NCI-H748 (cell line): ENCODE measurements around the gene MAN2A1.

Source experiments
- DNase-seq: peaks from one replicate; lab custom pipeline; 2025; ENCODE audit not compliant: unreplicated experiment; lab: John Stamatoyannopoulos, UW

MAN2A1 gene

DNA sequence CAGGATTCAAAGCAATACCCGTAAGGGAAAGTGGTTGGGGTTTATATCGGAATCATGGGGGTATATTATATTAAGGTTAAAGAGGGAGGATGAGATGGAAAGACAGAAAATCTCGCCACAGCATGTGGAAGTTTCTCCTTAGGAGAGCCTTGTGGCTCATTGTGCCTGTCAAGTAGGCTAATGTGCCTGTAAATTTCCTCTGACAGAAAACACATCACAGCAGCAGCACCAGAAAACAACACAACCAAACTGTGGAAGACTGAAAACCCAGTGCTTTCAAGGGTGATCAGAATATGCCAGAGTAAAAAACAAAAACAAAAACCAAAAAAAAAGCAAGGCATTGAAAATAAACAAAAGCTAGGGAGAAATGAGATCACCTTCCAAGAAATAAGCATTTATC lies 11.3 kb upstream of the MAN2A1 start:
- DNase-seq = no peak

DNA sequence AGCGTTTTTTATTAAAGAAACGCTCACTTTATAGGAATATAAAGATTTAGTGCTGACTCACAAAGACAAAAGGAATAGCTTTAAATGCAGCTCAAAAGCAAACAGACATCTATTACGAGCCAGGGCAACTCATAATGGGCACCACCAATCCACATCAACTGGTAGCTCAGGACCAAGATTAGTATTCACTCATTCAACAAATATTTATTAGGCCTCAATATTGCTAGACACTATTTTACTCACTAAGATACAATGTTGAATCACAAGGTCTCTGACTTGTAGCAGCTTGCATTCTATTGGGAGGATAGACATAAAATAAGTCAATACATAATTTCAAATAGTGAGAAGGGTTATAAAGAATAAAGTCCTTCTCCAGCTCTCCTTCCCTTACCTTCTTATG lies 8.0 kb upstream of the MAN2A1 start:
- DNase-seq = no peak

DNA sequence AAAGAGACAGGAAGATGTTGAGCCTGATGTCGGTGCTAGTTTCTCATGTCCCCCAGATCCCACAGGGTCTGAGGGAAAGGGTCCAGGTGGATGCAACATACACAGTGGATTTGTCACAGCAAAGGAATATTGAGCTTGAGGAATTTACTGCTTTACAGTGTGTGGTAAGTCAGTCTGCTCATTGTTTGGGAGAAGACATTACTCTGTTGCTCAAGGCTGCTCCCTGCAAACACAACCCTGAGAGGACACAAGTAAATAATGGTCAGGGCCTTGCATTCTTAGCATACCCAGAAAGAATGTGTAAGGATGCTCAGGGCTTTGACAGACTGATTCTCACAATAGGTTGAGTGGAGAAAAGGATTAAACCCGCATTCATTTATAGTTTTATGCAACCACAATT lies 7.3 kb upstream of the MAN2A1 start:
- no peak for DNase-seq

DNA sequence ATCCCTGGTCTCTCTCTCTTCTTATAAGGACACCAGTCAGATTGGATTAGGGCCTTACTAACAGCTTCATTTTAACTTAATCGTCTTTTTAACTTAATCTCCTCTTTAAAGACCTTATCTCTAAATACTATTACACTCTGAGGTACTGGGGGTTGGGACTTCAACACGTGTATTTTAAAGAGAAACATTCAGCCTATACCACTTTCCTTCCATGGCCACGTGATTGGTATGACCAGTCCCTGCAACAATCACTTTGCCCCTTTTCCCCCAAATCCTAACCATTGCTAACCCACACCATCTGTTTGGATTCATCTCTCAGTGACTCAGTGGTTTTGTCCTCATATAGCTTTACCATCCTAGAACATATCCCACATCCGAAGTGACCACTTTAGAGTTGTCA lies 3.8 kb upstream of the MAN2A1 start:
- DNase-seq = no peak

DNA sequence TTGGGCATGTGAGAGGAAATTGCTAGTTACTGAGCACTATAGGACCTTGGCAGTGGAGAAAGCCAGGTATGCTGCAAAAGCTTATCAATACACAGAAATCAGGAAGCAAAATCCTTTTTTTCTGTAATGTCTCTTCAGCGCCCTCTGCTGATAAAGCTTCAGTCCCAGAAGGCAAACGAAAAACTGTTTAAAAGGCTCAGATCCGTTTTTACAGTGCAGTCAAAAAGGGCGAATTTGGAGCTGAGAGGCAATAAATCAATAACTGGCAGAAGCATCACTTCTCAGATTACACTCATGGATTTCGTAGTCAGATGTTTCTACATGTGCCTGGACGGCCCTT lies 1.1 kb upstream of the MAN2A1 start:
- DNase-seq = peak; percentile 62

DNA sequence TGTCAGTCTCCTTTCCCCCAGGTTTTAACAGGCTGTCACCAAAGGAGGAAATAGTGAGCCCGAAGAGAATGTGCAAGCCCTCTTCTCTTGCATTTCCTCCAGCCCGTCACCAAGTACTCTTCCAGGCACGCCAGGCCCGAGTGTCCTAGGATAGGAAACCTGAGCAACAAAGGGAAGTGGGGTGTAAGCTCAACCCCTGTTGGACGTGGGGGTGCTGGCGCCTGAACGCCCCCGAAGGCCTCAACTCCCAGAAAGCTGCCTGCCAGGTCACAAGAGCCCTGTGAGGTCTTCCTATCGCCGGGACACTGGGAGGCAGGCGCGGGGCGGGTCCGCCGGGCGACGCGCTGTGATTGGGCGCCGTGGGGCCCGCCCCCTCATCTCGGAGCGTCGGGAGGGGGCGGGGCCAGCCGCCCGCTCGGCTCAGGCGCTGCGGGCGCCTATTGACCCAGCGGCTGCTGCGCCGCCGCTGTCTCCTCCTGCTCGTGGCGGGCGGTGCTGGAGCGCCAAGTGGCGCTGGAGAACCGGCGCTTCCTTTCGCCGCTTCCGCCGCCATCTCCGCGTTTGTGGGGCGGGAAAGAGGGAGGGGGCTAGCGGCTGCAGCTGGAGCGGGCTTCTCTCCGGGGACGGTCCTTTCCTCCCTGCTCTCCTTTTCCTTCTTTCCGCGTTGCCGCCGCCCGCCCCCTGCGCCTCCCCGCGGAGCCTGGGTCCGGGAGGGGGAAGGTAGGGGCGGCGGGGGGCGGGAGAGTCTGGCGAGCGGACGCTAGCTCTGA lies 572 bp upstream of the MAN2A1 start:
- DNase-seq = peak; percentile 90

DNA sequence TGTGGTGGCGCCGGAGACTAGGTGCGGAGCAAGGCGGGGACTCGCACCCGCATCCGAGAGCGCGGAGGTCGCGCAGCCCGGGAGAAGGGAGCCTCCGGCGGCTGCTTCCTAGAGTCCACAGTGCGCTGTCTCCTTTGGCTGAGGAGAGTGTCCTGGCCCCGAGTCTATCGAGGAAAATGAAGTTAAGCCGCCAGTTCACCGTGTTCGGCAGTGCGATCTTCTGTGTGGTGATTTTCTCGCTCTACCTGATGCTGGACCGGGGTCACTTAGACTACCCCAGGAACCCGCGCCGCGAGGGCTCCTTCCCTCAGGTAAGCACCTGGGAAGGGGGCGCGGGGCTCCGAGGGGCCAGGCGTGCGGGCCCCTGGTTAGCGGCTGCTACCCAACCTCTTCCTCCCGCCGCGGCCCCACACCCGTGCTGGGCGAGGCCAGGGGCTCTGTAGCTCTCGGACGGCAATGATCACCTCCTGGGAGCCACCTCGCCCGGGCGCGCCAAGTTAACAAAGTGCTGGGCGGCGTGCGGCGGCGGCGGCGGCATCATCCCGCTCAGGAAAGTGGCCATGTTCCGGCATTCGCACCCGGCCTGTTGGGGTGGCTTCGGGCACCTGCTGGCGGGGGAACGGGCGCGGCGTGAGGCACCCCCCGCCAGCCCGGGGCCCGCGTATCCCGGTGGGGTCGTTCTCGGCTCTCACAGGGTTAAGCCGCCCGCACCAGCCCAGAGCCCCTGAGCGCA lies 681 bp downstream of the MAN2A1 start:
- peak; percentile 63 for DNase-seq

DNA sequence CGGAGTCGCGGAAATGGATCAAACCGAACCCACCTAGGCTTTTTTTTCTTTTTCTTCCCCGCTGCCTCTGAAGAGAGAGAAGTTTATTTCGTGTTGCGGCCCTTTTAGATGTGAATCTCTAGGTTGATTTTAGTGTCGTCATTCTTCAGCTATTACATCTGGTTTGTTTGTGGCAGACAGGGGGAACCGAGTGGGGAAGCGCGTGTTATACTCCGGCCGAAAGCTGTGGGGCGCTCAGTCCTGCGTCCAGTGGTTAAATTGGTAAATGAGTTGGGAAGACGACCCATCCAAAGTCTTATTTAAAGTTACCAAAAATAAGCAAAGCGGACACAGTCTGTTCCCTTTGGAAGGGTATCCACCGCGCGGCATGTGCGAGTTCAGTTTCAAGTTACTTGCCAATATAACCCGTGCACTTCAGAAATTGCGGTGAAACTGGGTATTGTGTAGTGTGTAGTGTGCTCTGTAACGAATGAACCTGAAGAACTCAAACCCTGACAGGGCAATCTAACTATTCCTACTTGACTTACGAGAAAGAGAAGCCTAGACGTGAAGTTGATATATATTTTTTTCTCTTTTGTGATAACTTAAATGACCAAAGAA lies 1.3 kb downstream of the MAN2A1 start:
- DNase-seq = peak; percentile 51

DNA sequence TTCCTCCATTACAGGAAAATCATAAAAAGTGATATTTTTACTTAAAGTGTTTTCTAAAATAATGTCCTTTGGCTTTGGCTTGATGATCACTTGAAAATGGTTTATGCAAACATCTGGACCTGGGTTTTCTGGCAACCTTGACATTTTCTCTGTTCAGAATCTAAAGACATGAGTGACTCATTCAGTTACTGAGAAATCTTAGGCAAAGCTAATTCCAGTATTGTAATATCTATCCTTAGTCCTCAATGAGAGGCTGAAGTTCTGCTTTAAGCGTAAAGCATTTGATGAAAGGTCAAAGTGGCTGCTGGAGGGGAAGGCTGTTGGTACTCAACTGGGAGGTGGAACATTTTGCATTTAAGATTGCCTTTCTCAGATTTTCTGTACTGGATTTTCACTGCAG lies 2.3 kb downstream of the MAN2A1 start:
- no peak for DNase-seq

DNA sequence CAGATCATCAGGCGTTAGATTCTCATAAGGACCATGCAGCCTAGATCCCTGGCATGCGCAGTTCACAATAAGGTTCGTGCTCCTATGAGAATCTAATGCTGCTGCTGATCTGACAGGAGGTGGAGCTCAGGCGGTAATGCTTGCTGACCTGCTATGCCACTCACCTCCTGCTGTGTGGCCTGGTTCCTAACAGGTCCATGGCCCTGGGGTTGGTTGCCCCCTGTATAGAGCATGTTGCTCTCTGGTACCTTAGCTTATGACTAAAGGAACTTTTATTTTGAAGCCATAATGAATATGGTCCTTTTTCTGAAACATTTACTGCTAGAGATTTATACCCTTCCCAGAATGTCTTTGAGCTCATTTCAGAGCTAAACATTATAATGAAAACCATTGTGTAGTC lies 3.1 kb downstream of the MAN2A1 start:
- DNase-seq = no peak

DNA sequence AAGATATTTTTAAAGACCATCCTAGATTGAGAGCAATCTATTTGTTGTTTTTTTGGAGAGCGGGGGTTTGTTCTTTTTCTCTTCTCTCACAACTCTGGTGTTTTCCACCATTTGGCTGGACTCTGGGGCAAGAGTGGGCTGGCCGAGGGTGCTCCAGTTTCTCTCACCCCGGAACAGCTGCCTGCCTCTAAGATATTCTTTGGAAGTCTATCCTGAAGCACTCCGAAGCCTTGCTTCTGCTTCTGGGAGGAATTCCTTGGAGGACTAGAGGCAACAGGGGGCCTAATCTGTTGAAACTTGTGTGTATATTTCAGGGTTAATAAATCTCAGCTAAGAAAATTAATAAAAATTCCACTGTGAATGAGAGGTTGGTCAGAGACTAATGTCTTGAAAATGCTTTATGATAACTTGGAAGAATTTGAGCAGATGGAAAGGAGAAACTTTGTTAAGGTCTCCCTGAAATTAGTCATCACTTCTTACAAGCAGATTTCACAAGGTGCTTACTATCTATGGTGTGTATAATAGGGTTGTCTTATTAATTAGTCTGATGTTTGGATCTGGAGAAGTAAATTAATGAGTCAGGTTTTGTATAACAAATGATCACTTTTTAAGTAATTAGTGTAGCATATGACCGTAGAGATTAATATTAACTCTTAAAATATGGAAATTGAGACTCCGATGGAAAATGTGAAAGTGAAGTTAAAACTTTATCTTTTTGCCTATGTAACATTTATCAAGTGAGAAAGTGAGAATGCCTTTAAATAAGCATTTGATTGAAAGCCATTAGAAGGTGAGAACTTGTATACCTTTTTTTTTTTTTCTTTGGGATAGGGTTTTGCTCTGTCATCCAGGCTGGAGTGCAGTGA lies 4.0 kb downstream of the MAN2A1 start:
- DNase-seq = no peak

DNA sequence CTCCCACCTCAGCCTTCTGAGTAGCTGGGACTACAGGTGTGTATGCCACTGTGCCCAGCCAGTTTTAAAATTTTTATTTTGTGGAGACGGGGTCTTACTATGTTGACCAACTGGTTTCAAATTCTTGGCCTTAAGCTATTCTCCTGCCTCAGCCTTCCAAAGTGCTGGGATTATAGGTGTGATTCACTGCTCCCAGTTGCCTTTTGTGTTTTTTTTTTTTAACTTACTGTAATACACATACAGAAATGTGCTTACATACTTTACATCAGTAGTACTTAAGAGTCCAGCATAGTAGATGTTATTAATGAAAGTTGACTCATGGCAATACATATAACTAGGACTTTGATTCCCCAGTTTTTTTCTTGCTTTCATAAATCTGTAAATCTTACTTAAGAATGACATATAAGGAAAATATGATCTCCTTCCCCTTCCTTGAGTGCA lies 4.7 kb downstream of the MAN2A1 start:
- DNase-seq = no peak

DNA sequence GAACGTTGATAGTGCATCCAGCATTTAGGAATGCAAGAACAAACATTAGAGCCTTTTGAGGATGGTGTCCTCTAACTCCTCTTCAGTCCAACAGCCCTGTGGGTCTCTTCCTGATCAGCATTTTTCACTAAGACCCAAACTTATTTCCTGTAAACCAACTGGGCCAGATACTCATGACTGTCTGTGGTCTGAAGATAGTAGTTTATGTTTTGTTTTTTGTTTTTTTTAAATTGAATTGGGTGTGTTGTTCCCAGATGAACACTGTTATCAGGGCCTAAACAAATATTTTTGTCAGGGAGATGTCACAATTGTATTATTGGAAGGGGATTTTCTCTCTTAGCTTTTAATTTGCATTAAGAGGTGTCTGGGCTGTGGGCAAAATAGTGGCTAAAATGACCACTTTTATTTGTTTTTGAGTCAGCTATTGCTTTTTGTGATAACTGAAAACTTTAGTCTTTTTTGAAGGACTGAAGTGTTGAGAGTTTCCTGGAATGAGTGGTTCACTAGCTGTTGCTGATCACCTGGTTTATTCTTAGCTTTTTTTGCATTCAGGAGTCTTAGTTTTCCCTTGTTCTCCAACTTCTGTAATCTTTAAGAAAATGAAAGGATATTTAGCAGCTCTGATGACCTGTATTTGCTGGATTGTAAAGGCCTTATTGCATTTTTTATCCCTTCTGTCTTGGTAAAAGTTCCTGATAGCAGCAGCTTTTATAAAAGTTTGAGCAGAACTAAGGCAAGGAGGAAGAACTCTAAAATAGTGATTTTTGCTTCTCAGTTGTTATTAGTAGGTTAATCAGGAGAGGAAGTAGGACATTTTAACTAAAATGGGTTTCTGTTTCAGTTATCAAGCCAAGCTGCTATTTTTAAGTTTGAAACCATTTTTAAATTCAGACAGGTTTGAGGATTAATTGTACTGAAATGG lies 5.5 kb downstream of the MAN2A1 start:
- no peak for DNase-seq

DNA sequence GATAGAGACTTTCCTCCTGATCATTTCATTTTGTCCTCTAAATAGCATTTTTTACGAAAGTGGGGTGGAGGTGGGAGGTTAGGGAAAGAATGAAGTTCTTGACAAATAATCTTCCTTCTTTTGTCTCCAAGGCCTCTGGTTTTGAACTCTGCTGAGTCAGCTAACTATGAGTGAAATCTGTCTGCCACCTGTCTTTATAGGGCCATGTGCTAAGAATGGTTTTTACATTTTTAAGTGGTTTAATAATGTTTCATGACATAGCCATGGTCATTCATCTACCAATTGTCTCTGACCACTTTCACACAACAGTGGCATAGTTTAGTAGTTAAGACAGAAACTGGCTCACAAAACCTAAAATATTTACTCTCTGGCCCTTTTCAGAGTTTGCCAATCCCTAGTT lies 7.6 kb downstream of the MAN2A1 start:
- no peak for DNase-seq

DNA sequence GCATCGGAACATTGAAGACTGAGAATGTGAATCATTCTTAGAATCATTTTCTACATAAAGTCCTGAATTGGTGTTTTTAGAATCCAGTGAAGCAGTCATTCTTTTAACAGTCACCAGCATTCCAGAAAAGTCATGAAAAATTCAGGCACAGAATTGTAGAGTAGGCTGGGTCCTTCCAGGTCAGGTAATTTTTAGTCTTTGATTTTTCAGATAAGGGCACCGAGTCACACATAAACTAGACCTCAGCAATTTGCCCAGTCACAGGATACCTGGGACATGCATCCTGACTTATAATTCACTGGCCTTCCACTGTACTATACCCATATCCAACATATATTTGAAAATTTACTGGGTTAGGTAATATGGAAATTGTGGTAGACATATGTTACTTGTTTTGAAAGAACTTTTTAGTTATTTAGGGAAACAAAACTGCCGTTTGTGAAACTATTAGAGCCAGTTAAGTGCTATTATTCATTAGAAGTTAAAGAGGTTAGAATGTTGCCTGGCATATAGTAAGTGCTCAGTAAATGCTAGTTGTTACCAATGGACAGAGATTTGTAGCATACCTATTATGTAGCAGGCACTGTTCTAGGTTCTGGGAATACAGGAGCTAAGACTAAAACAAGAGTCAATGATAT lies 10.9 kb downstream of the MAN2A1 start:
- no peak for DNase-seq

DNA sequence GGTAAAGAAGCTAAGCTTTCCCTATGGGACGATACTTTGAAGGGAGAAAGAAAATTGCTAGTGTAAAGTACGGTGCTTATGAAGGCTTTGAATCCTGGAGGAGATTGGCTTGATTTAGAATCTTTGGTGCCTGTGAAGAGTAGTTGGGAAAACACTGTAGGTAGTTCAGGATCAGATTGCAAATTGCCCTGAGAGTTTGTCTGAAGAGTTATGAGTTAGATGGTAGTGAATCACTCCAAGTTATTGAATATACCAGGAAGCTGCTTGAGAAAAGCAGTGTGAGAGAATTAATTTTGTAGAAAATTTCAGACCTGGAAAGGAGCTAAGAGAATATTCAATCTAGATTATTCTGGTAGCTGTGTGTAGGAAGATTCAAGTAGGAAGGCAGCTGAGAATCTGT lies 11.5 kb downstream of the MAN2A1 start:
- DNase-seq = no peak

DNA sequence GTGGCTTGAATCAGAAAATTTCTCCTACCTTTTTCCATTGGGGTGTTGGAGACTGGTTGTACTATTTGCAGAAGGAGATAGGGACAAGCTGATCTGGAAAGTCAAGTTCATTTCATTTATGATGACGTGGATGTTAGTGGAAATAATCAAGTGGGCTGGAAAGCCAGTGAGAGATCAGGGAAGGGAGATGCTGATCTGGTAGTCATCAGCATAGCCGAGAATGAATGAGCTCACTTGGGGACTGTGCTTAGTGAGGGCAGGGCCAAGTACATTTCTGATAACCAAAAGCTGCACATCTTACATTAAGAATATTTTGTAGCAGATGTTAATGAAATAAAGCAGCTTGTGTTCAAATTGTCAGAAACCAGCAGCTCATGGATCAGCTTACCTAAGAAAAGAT lies 12.1 kb downstream of the MAN2A1 start:
- no peak for DNase-seq

DNA sequence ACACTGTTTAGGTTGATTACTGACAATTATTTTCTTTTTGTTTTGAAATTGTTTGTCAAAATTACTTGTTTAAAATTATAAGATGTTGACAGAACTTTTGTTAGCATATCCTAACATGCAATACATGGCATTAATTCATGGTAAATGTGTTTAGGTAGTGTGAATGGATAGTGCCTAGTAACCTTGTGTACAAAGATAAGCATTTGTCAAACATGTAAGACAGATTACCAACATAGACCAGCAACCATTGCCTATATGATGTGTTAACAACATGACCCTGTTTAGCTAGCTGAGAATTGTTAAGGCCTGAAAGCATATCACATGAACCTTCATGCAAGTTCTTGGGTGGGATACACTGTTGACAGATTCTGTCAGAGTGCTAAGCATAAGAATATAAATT lies 13.4 kb downstream of the MAN2A1 start:
- DNase-seq = no peak

DNA sequence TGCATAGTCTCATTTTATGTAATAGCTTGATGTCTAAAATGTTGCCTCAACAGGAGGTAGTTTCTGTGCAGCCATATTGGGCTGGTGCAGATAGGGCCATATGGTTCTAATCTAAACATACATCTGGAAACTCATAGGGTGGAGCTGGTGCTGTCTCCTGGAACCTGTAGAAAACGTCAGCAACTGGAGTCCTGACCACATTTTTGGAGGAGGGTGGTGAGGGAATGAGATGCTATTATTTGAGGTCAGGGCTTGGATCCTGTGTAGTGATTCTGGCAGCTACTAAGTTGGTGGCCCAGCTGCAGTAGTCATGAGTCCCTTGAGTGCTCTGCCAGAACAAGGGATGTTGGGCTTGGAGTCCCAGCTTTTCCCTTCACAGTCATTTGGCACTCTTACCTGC lies 14.1 kb downstream of the MAN2A1 start:
- no peak for DNase-seq
